HL-60/S4 treated with retinoic acid at 250 ng/mL for 4 days and 3 days (cell line): ENCODE measurements around the gene MTUS2.

Experiments
- in situ Hi-C: fragments of 300-500 bp; cut with MboI; formaldehyde crosslinking; loops from 2 replicates; pipeline ENCODE4 v1.7.0; 2022; ENCODE audit warnings: low sequenced_read_pairs

Gene MTUS2

DNA sequence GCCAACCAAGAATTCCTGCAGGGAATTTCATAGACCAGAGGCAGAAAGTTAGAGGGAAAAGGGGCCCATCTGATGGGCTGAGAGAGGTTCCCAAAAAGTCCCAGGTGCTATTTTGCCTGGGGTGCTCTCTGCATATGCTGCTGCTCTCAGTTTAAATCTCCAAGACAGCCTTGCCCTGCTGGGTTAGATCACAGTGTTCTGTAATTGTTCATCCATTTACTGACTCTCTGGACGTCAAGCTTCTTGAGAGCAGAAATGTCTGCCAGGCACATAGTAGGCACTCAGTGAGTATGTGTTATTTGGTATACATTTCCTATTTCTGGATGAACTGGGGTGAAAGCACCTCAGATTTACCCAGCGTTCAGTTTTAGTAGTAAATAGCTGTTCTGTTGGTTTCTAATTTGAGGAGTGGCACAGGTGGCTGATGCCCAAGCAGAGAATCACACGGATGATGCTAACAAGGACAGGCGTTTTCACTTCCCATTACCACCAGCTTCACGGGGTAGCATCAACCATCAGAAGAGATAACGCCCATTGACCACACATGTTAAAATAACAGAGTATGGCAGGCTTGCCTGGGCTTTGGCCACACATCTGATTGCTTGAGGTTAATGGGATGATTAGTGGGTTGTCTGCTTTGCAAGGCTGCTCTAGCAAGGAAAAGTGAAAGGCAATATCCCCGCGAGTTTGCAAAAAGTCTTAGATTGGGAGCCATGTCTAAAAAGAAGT, 614.2 kb downstream of the MTUS2 start:
- in situ Hi-C loops: no loop called here

DNA sequence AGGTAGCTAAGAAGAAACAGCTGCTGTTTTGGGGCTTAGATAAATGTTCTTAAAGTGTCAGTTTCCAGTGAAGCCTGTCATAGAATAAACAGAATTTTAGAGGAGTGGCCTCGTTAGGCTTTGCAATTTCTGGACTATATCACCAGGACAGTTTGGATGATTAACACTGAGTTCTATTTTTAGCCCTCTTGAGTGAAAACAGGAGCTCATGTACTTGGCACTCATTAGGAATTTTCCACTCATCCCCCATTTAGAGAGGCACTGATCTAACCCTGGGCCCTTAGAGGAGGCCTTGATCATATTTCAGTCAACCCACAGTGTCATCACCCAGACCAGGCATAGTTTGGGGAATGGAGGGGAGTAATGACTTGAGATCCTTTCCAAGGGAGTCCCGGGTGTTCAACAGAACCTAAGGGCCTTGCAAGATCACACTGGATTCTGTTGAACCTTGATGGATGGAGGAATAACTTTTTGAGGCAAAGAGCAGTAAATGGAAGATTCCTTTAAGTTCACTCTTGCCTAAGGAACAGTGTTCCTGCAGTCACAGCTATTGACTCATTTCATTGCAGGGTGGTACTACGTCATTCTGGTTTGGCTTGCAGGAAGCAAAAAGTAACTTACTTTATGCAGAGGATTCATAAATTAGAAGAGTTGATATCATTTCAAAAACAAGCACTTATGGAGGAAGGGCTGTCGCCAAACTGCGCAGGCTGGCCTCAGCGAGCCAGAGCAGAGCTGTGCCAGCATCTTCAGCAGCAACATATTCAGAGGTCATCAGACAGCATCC, 615.2 kb downstream of the MTUS2 start:
- in situ Hi-C loops: no loop called here

DNA sequence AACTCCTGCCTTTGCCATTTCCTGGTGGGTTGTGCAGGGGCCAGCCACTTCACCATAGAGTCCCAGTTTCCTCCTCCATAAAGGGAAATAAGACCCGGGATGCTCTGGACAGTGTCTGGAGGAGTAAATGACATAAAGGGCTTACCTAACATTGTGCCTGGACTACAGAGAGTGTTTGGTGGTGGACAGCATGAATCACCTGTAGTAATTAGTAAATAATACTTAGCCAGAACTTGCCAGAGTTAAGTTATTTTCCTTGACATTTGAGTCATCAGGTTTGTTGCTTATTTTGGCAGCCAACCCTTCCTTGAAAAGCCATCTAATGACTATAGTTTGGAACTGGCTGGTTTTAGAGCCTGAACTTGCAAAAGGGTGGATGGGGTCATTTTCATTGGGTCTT, 616.2 kb downstream of the MTUS2 start:
- in situ Hi-C loops: no loop called here

DNA sequence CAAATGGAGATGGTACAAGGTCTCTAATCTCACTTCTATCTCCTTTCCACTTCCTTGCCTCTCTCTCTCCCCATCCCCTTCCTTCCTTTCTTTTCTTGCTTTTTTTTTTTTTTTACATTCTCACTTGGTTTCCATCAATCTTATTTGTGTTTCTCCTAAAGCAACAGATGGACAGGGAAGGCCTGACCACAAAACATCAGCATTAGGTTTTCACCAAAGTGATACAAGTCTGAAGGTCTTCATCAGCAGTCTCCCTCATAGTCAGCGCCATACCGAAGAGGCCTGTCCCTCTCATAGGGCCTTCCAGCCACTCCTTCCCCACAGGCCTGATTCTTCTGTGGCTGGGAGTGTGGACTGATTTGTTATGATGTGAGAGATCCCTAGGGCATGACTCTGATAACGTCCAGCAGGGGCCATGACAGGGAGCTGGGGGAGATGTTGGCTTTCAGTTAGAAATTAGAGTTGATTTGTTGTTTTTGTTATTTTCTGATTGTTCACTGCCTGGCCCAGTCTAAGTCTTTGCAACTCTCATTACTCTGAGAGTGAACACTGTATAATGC, 616.7 kb downstream of the MTUS2 start:
- in situ Hi-C loops: no loop called here

DNA sequence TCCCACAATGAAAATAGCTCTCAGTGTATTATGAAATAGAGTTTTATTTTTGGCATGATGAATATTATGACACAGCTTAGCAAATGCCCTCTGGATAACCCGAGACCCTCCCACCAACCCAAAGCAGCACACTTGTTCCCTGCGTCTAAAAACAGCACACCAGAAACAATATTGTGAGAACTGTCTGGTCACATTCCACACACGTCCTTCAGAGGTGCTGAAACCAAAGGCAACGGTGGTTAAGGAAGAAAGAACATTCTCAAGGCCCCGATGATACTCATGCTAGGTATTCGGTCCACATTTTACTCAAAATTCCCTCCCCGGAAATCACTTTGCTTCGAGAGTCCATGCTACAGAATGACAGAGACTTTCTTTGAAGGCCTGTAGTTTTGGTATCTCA, 618.6 kb downstream of the MTUS2 start:
- in situ Hi-C loops: no loop called here

DNA sequence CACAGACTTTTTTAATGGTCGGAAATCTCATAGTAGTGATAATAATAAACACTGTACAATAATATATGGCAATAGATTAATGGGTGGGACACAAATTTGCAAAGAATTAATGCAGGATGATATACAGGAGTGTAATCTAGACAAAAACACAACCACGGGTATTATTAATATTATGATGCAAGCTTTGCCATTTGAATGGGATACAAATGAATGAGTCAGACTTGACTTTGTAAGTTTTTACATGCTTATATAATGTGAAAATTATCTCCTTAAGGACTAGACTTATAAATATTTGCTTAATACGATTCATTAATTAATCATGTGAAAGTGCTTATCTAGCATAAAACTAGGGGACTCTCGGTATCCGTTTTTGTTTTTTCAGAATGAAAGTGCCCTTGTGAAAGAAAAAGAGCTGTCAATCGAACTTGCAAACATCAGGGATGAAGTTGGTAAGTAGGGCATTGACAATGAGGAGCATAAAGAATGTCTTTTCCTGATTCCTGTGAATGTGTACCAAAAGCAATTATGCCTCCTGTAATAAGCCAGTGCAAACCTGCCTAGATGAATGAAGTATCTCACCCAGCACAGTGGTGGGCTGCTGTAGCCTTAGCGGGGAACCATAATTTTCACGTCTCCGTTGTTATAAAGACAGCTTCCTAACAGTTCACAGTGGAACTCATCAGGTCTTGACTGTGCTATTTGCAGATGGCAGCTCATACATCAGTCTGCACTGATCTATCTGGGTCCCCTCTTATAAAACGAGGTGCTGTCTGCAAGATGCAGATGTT, 619.7 kb downstream of the MTUS2 start:
- in situ Hi-C loops: no loop called here

DNA sequence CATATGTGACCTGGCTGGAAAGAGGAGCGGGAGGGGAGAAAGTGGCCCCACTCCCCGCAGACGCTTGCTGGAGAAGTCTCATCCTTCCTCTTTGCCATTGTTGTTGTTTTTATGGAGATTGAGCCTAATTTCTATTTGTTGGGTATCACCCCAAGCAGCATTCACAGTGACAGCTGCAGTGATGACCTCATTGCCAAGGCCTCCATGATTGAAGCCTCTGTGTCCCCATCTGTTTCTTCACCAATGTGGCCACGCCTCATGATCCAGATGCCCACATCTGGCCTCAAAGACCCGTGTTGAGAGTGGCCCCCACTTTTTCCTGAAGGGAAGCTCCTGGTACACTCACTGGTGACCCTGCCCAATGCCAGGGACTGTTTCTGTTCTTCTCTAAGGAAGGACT, 621.2 kb downstream of the MTUS2 start:
- in situ Hi-C loops: no loop called here

DNA sequence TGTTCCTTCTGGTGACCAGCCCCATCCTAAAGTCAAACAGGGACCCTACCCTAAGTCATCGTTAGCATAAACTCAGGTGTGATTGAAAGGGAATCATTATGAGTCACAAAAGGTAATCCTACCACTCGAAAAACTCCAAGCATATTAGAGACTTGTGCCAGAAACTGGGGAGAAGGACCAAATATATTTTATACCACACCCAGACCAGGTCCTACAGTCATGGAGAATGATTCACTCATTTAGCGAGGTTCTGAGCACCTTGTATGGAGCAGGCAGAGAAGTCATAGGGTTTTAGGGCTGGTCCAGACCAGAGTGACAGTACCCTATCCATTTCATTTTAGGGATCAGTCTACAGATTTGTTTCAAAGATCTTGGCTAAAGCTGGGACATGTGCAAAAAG, 625.9 kb downstream of the MTUS2 start:
- in situ Hi-C loops: no loop called here

DNA sequence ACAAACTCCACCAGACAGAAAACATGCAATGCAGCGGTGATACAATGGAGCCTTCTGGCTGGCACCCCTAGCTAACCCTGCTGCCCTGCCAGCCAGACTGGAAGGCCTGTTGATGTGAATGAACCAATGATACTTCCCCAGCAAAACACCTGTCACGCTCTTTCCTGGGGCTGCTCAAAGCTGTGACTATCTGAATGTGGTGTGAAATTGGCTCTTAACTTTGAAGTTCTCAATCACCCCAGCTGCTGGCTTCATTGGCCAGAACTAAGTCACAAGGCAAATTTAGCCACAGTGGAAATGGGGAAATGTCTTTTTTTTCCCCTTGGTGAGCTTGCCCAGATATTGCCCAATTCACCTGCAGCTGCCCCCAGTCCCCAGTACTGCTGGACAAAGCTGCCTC, 628.0 kb downstream of the MTUS2 start:
- in situ Hi-C loops: no loop called here

DNA sequence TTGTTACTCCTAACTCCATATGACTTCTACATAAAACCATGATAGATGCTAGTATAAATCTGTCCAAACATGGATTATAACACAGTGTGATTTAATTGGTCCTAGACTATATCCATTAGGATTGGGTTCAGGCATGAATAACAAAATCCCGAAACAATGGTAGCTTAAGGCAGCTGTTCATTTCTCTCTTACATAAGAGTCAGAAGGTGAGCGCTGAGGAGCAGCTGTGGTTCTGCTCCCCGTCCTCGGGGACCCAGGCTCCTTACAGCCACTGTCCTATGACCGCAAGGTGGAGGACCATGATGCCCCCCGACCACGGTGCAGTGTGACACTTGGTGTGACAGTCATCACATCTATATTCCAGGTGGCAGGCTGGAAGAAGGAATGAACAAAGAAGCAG, 629.6 kb downstream of the MTUS2 start:
- in situ Hi-C loops: no loop called here

DNA sequence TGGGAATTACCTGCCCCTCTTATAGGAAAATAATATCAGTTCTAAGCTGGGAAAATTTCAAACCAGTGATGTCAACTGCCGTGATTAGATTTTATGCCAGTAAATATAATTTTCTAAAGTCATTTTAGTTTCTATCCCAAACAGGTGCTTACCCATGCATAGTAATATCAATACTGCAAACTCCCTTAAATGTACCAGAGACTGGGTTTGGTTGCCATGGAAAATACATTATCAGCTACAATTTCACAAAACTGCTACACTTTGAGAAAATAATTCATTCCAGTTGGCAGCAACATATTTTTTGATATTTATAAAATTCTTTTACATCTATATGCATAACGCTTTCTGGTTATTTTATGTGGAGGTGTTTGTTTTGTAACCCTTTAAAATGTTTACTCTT, 631.8 kb downstream of the MTUS2 start:
- in situ Hi-C loops: no loop called here

DNA sequence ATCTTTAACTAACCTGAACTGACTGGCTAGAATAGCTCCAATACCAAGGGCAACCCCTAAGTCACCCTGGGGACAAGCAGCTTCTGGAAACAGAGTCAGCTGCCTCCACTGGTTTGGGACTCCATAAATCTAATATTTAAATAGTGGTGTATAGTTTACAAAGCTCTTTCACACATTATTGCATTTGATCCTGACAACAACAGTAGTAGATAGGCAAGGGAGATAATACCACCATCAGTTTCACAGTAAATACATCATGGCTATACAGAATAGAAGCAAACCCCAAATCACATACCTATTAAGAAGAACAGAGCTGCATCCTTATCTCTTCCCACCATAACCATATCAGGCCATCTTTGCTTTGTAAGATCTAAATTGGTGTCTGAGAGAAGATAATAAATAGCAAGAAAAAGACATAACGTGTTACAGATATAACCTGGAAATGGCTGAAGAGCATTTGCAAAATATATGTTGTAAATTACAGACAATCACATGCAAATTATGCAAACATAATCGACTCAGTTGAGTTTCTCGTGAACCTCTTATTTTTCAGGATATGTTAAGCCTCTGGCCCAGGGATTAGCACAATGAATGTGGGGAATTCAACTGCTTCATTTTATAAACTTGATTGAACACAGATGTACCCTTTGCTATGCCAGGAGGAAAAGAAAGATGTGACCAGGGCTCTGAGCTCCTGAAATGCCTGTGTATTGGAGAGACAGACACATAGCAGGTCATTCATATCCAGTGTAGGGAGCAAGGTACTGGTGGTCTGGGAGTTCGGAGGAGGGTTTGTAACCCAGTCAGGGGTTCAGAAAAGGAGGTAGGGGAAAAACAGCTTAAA, 632.9 kb downstream of the MTUS2 start:
- in situ Hi-C loops: no loop called here

DNA sequence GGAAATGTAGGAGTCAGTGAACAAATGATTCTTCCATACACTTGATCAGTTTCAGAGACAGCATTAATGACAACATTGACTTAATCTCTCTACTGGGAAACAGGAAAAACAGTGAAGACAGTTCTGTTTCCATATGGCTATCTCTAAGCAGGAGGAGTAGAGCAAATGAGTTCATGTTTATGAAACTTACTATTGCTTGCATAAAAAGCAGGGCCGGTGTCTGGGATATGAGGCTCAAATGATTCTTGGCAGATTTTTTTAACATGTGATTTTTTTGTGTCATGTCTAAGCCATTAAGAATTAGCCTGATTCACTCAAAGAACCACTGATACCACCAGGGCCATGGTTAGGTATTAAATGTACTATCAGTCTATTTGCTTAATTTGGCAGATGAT, 633.5 kb downstream of the MTUS2 start:
- in situ Hi-C loops: no loop called here

DNA sequence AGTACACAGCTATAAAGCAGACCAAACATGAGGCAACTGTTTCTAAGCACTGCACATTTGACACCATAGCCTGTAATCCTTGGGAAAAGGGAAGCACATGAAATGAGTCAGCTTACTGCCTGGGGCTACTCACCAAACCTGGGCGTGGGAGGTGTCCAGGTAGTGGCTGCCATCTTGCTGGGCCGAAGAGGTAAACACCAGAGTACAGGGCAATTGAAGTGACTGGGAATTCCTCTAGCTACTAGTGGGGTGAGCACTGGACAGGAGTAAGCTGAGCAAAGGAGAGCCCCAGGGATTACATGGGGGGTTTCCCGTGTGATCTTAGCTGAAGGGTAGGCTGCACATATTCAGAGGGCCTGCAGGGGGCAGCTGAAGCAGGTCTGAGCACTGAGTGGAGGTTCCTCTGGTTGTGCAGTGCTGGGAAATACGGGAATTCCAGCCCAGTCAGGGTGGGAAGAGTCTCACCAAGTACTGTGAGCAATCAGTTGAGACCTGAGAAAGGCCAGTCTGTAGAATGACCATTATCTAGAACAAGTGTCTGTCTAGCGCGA, 634.9 kb downstream of the MTUS2 start:
- in situ Hi-C loops: no loop called here

DNA sequence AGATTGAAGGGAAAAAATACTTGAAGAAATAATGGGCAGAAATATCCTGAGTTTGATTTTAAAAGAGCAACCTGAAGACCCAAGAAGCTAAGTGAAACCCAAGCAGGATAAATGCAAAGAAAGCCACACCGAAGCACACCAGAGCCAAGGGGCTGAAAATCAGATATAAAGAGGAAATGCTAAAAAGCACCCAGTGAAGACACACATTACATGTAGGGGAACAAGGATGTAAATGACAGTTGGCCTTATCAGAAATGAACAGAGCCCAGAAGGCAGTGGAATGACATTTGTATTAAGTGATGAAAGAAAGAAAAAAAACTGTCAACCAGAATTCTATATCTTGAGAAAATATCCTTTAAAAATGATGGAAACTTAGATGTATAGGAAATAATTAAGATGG, 636.3 kb downstream of the MTUS2 start:
- in situ Hi-C loops: no loop called here

DNA sequence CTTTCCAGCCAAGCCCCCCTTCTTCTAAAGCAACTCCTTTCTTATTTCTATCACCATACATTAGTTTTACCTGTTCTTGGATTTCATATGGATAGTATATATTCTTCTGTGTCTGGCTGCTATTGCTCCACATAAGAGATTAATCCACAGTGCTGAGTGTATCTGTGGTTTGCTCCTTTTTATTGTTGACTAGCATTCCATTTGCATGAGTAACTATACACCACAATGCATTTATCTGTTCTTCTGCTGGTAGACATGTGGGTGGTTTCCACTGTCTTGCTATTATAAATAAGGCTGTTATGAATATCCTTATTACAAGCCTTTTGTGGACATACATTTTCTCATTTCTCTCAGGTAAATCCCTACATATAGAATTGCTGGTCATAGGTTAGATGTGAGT, 637.2 kb downstream of the MTUS2 start:
- in situ Hi-C loops: no loop called here

DNA sequence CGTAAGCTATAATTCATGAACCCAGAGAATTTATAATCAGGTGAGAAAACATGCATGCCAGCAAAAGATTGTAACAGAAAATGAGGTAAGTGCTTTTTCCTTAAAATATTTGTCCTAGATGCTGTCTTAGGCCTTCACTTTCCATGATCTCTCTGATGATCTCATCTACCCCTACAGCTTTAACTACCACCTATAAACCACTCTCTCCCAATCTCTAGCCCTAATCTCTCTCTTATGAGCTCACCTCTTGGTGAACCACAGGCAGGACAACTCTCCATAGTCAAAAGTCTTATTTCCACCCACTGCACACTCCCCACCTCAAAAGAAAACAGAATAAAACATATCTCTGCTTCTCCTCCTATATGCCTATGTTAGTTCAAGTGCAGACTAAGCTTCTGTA, 638.3 kb downstream of the MTUS2 start:
- in situ Hi-C loops: no loop called here

DNA sequence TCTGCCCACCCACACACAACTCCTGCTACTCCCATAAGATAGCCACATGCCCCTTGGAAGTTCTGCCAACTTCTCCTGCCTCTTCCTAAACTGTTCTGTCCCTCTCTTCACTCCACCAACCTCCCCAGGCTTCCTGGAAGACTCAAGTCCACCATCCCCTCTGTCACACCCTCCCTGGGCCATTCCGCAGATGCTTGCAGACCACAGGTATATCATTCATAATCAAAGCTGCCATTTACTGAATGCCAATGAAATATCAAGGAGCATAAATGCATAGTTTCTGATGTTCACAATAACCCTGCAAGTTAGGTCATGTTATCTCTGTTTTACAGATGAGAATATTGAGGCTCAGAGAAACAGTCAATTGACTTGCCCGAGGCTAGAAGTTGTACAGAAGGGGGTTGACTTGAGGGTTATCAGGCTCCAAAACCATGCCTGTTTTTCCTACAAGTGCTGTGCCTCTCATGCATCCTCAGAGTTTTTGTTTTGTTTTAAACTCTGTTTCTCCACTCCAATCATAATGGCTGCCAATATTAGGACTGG, 639.7 kb downstream of the MTUS2 start:
- in situ Hi-C loops: no loop called here

DNA sequence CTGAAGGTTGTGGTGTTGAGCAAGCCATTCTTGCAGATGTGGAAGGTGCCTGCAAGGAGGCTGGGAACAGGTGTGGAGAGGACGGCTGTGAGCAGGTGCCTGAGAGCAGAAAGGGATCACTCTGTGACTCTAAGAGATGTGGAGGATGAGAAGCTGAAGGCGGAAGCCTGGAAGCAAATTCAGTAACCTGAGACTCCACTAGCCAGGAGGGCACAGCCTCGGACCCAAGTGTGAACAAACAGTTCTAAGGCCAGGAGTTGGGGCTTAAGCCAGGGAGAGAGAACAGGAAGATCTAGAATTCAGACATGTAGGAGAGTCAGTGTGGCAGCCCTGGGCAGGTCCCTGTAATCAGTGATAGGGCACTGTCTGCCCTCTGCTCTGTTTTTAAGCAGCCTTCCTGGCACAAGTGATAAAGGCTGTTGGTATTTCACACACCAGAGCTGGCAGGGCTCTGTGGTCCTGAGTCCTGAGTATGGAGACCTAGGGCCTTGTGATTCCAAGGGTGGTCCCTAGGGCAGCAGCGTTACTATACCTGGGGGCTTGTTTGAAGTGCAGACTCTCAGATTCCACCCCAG, 644.1 kb downstream of the MTUS2 start:
- in situ Hi-C loops: no loop called here
